B cell (primary cell): Measurements from ENCODE around the gene ZBTB21. TPM values are rescaled to one million over a fixed set of nuclear protein-coding genes. Genes with fewer than 3 reads are reported as not detected.

ENCODE experiments used
- ATAC-seq: fragments of 200-7000 bp; cut with Tn5 transposase; one replicate; pipeline ENCODE4 v1.10.0; 2021; ENCODE audit warnings: low read depth, mild to moderate bottlenecking, moderate number of reproducible peaks, moderate library complexity
- CTCF ChIA-PET: fragments of 350-600 bp; sonication (Branson Sonifier 250); formaldehyde crosslinking; loops from one replicate; lab custom pipeline; 2021; ENCODE audit warnings: antibody characterized with exemption, inconsistent platforms; lab: Charles Lee
- POLR2A ChIA-PET: fragments of 350-600 bp; sonication (Branson Sonifier 250); formaldehyde crosslinking; loops from one replicate; lab custom pipeline; 2021; ENCODE audit warnings: antibody characterized with exemption; lab: Charles Lee
- DNase-seq: peaks from one replicate; pipeline ENCODE4 v3.0.0; 2013
- H2AFZ ChIP-seq: 2 replicates; pipeline ENCODE4 v1.6.1; 2012; ENCODE audit warnings: mild to moderate bottlenecking, low read depth, low read length; ENCODE audit not compliant: insufficient read depth, poor library complexity, severe bottlenecking
- H3K27ac ChIP-seq, 2 donors: 1 replicate in 1 of 2; 2 replicates in 1 of 2; pipeline ENCODE4 v1.5.1; 2012 to 2013; ENCODE audit warnings: low read length in 2 of 2, mild to moderate bottlenecking in 2 of 2, moderate library complexity in 1 of 2
- H3K27me3 ChIP-seq, 4 experiments: fragments of 200-600 bp in 1 of 4; sonication (generic) in 1 of 4; replicated peaks in 1 of 4; 1 replicate in 2 of 4; 2 replicates in 2 of 4; pipeline versions ENCODE4 v1.6.1 to v1.7.0; 2013 to 2016; ENCODE audit warnings: low read length in 3 of 4, mild to moderate bottlenecking in 2 of 4, mixed read lengths in 1 of 4, moderate library complexity in 1 of 4; ENCODE audit not compliant: insufficient read depth in 4 of 4, control insufficient read depth in 3 of 4; ENCODE audit errors: control extremely low read depth in 1 of 4
- H3K36me3 ChIP-seq, 2 experiments: replicated peaks in 1 of 2; 1 replicate in 1 of 2; 2 replicates in 1 of 2; pipeline versions ENCODE4 v1.6.1 to v1.7.1; 2013; ENCODE audit warnings: low read length in 1 of 2; ENCODE audit not compliant: insufficient read depth in 2 of 2, control insufficient read depth in 1 of 2; ENCODE audit errors: control extremely low read depth in 1 of 2, extremely low read depth in 1 of 2
- H3K4me1 ChIP-seq, 2 donors: fragments of 200-600 bp in 1 of 2; sonication (generic) in 1 of 2; 1 replicate in 1 of 2; 2 replicates in 1 of 2; pipeline versions ENCODE4 v1.5.1 to v1.6.1; 2013 to 2017; ENCODE audit warnings: low read length in 2 of 2; ENCODE audit not compliant: control insufficient read depth in 2 of 2, insufficient read depth in 2 of 2
- H3K4me2 ChIP-seq: replicated peaks from 2 replicates; pipeline ENCODE3; 2012; ENCODE audit warnings: mild to moderate bottlenecking, low read depth, low read length; ENCODE audit not compliant: poor library complexity, severe bottlenecking
- H3K4me3 ChIP-seq, 5 experiments: fragments of 200-600 bp in 1 of 5; sonication (generic) in 1 of 5; 1 replicate in 3 of 5; 2 replicates in 2 of 5; pipeline versions ENCODE4 v1.5.1 to v1.7.0; 2011 to 2016; ENCODE audit warnings: low read length in 4 of 5, mild to moderate bottlenecking in 4 of 5, low read depth in 2 of 5, control low read depth in 1 of 5, moderate library complexity in 1 of 5; ENCODE audit not compliant: insufficient read depth in 1 of 5; ENCODE audit errors: control extremely low read depth in 1 of 5, extremely low read depth in 1 of 5
- H3K79me2 ChIP-seq: fragments of 200-600 bp; sonication (generic); one replicate; pipeline ENCODE4 v1.6.0; 2016; ENCODE audit warnings: low read length; ENCODE audit not compliant: control insufficient read depth, insufficient read depth
- H3K9ac ChIP-seq: fragments of 200-600 bp; sonication (generic); 2 replicates; pipeline ENCODE4 v1.6.1; 2017; ENCODE audit warnings: mild to moderate bottlenecking, low read length, moderate library complexity
- H3K9me3 ChIP-seq, 3 donors: one replicate each; pipeline versions ENCODE4 v1.6.1 to v1.7.1; 2013; ENCODE audit warnings: low read length in 2 of 3; ENCODE audit not compliant: control insufficient read depth in 2 of 3, insufficient read depth in 1 of 3; ENCODE audit errors: control extremely low read depth in 1 of 3
- H4K20me1 ChIP-seq: 2 replicates; pipeline ENCODE4 v1.6.0; 2012; ENCODE audit warnings: mild to moderate bottlenecking, low read length; ENCODE audit not compliant: insufficient read depth, control insufficient read depth, poor library complexity, severe bottlenecking
- H3K27ac Mint-ChIP-seq: one replicate; pipeline ENCODE4 v1.8.0; 2021; ENCODE audit warnings: mixed read lengths
- H3K27me3 Mint-ChIP-seq: one replicate; pipeline ENCODE4 v1.8.0; 2021; ENCODE audit warnings: mixed read lengths
- H3K4me1 Mint-ChIP-seq: one replicate; pipeline ENCODE4 v1.8.0; 2021; ENCODE audit warnings: mixed read lengths
- H3K4me3 Mint-ChIP-seq: one replicate; pipeline ENCODE4 v1.8.0; 2021; ENCODE audit warnings: mixed read lengths
- H3K9me3 Mint-ChIP-seq: one replicate; pipeline ENCODE4 v1.8.0; 2022; ENCODE audit warnings: mixed read lengths; ENCODE audit not compliant: insufficient read depth
- CTCF ChIP-seq: fragments of 200-600 bp; IDR thresholded peaks from one replicate; pipeline ENCODE4 v1.8.0; 2022; ENCODE audit warnings: antibody characterized with exemption, mild to moderate bottlenecking
- EZH2 ChIP-seq: IDR thresholded peaks from 2 replicates; pipeline ENCODE4 v1.6.1; 2012; ENCODE audit warnings: borderline replicate concordance, low read depth, mild to moderate bottlenecking, moderate library complexity, low read length; ENCODE audit not compliant: insufficient read depth, poor library complexity, severe bottlenecking
- WGBS: methylation state at CpG from one replicate; pipeline ENCODE4 v1.1.5; 2013; ENCODE audit warnings: missing lambda C conversion rate; ENCODE audit not compliant: insufficient coverage; 5-methylcytosine and 5-hydroxymethylcytosine counted together
- intact Hi-C: fragments of 100-400 bp; cut with micrococcal nuclease; formaldehyde crosslinking; loops from one replicate; pipeline ENCODE4 v1.10.0; 2022
- polyA plus RNA-seq: library from polyadenylated mRNA; depleted of rRNA; stranded (reverse); fragments of >200 nt; gene quantifications from 2 replicates; pipeline ENCODE4 v1.2.3, GENCODE V29; 2012
- total RNA-seq, 2 donors: library from RNA; stranded (reverse); fragments of 120-200 nt in 1 of 2; gene quantifications; 1 replicate in 1 of 2; 2 replicates in 1 of 2; pipeline versions ENCODE4 v1.2.3 to v1.2.4, GENCODE V29; 2013 to 2022

ZBTB21 gene
- total and polyA plus RNA-seq, 2 donors (not counting 1 experiment from before 2014, with no cell fraction given): 12.4 to 40.1 TPM

- no peaks in the 10 kb centered on the region for H4K20me1 ChIP-seq
- H3K27me3 ChIP-seq: peaks cover 0 to 13% (median 6%) of the 10 kb centered on the region in 4 experiments
- no peaks in the 10 kb centered on the region for H3K9me3 ChIP-seq
- ChIA-PET POLR2A (no interaction called here), CTCF (interaction anchor here (1.1 kb wide), 1 partner anchor 141 kb away, joined by 3 read pairs; no protein-coding TSS in a partner anchor)
- Mint-ChIP-seq H3K4me1 (peaks cover 19% of the 10 kb centered on the region), H3K9me3 (no peaks in the 10 kb centered on the region), H3K27me3 (peaks cover 36% of the 10 kb centered on the region), H3K27ac (no peak overlapping the region), H3K4me3 (no peak overlapping the region)
- no peaks in the 10 kb centered on the region for H3K36me3 ChIP-seq
- peaks cover 9 to 17% of the 10 kb centered on the region in 2 donors for H3K4me1 ChIP-seq
- no peak overlapping the region for H2AFZ ChIP-seq
- no peaks in the 10 kb centered on the region for H3K79me2 ChIP-seq
- DNase-seq (no peak), ATAC-seq (no peak)
- intact Hi-C loops: no loop called here
- TF ChIP-seq EZH2 (no peak), CTCF (no peak)
- no peak overlapping the region for H3K4me3 ChIP-seq
- H3K4me2 ChIP-seq: no peak overlapping the region
- no peak overlapping the region for H3K27ac ChIP-seq
- WGBS: 95% methylated on average over 11 of the region's 11 CpGs
- no peak overlapping the region for H3K9ac ChIP-seq
These were observed 43.9 kb downstream of the ZBTB21 start for GRCh38 chr21:41966041-41966833.

GRCh38 chr21:41965461-41966013 is 44.6 kb downstream of the ZBTB21 start:
- Histone ChIP-seq H3K4me3 (no peak overlapping the region), H3K4me1 (peaks cover 9 to 17% of the 10 kb centered on the region in 2 donors), H3K79me2 (no peaks in the 10 kb centered on the region), H4K20me1 (no peaks in the 10 kb centered on the region), H3K36me3 (no peaks in the 10 kb centered on the region), H3K27ac (no peak overlapping the region), H3K4me2 (no peak overlapping the region), H2AFZ (no peak overlapping the region), H3K27me3 (peaks cover 0 to 13% (median 6%) of the 10 kb centered on the region in 4 experiments), H3K9me3 (no peaks in the 10 kb centered on the region), H3K9ac (no peak overlapping the region)
- ChIA-PET CTCF (interaction anchor here (1.0 to 1.1 kb wide), 2 partner anchors 98 to 149 kb away, joined by 3 to 4 read pairs; no protein-coding TSS in a partner anchor), POLR2A (no interaction called here)
- H3K27ac Mint-ChIP-seq: no peak overlapping the region
- no peak for DNase-seq
- ATAC-seq: no peak
- H3K27me3 Mint-ChIP-seq: peaks cover 38% of the 10 kb centered on the region
- TF ChIP-seq CTCF (no peak), EZH2 (no peak)
- 99% methylated on average over 10 of the region's 10 CpGs for WGBS
- peaks cover 21% of the 10 kb centered on the region for H3K4me1 Mint-ChIP-seq
- no peak overlapping the region for H3K4me3 Mint-ChIP-seq
- intact Hi-C loops: no loop called here
- no peaks in the 10 kb centered on the region for H3K9me3 Mint-ChIP-seq
